ENCODE data around the gene EGLN2.

The EGLN2 gene

GRCh38 chr19:40785526-40785925 lies 13.5 kb upstream of the EGLN2 start:
- no peak for ATAC-seq
- Mint-ChIP-seq H3K27ac (peak overlapping the region; percentile 59), H3K27me3 (no peaks in the 10 kb centered on the region), H3K9me3 (no peaks in the 10 kb centered on the region), H3K4me3 (no peak overlapping the region), H3K36me3 (peaks cover 71% of the 10 kb centered on the region), H3K4me1 (peaks cover 45% of the 10 kb centered on the region)

DNA sequence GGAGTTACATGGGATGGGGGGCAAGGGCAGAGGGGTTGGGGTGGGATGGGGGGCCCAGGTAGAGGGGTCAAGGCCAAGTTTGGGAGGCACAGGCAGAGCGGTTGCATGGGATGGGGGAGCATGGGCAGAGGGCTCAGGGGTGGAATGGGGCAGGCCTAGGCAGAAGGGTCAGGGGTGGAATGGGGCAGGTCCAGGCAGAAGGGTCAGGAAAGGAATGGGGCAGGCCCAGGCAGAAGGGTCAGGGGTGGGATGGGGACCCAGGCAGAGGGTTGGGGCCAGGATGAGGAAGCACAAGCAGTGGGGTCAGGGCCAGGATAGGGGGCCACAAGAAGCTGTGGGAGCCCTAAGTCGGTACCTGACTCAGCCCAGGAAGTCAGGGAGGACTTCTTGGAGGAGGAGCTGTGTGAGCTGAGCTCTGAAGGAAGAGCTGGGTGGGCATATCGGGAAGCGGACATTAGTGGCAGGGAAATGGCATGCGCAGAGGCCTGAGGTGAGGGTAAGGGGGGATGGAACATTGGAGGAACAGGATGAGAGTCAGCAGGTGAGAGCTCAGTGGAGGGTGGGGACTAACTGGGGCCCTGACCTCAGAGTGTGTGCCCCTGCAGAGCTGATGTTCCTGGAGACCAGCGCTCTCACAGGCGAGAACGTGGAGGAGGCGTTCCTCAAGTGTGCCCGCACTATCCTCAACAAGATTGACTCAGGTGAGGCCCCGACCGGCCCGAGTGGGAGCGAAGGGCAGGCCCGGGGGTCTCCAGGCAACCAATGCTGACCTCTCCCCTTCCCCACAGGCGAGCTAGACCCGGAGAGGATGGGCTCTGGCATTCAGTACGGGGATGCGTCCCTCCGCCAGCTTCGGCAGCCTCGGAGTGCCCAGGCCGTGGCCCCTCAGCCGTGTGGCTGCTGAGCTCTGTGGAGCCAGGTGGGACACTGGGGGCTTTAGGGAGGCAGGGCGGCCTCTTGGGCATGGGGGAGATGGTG lies 12.6 kb upstream of the EGLN2 start:
- peak overlapping the region; percentile 59 for H3K27ac Mint-ChIP-seq
- H3K36me3 Mint-ChIP-seq: peaks cover 68% of the 10 kb centered on the region
- H3K4me1 Mint-ChIP-seq: peaks cover 41% of the 10 kb centered on the region
- no peak for ATAC-seq
- H3K4me3 Mint-ChIP-seq: no peak overlapping the region
- no peaks in the 10 kb centered on the region for H3K27me3 Mint-ChIP-seq
- H3K9me3 Mint-ChIP-seq: no peaks in the 10 kb centered on the region

DNA sequence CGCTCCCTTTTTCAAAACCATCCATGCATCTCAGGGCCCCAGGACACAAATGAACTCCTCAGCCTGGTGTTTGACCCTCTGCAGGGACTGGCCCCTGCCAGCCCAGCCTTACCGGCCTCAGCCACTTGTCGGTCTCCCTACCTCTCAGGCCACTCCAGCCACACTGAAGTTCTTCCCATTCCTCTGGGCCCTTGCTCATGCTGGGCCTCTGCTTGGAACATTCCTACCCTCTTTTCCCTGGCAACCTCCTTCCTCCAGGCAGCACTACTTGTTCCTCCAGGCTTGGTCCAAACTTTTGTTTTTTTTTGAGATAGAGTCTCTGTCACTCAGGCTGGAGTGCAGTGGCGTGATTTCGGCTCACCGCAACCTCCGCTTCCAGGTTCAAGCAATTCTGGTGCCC lies 7.6 kb upstream of the EGLN2 start:
- H3K27ac Mint-ChIP-seq: peak overlapping the region; percentile 53

DNA sequence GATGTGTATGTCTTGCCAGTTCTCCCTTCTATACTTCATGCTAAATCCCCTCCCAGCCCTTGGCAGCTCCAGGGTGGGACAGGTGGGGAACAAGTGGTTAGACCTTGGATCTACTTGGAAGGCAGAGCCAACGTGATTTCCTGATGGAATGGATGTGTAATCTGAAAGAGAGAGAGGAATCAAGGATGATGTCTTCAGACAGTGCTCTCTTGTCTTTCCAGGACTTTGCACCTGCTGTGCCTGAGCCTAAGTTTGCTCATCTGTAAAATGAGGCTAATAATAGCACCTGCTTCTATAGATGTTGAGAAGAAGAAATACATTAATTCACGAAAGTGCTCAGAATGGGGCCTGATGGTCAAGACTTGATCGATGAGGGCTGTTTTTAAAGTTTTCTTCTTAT lies 7.0 kb upstream of the EGLN2 start:
- Mint-ChIP-seq H3K27me3 (no peaks in the 10 kb centered on the region), H3K9me3 (no peaks in the 10 kb centered on the region), H3K4me3 (no peak overlapping the region), H3K27ac (peak overlapping the region; percentile 53), H3K4me1 (peaks cover 39% of the 10 kb centered on the region), H3K36me3 (peaks cover 57% of the 10 kb centered on the region)
- no peak for ATAC-seq

More for the DNA sequence above, 7.6 kb upstream of the EGLN2 start:
- Mint-ChIP-seq H3K9me3 (no peaks in the 10 kb centered on the region), H3K4me1 (peaks cover 39% of the 10 kb centered on the region), H3K27me3 (no peaks in the 10 kb centered on the region), H3K36me3 (peaks cover 58% of the 10 kb centered on the region), H3K4me3 (no peak overlapping the region)
- no peak for ATAC-seq

- peak overlapping the region; percentile 99 for H3K27ac Mint-ChIP-seq
- H3K4me3 Mint-ChIP-seq: peak overlapping the region; percentile 94
- peaks cover 39% of the 10 kb centered on the region for H3K36me3 Mint-ChIP-seq
- peaks cover 54% of the 10 kb centered on the region for H3K4me1 Mint-ChIP-seq
- H3K27me3 Mint-ChIP-seq: no peaks in the 10 kb centered on the region
- no peak for ATAC-seq
- no peaks in the 10 kb centered on the region for H3K9me3 Mint-ChIP-seq
Observed at GRCh38 chr19:40797166-40797962, 1.6 kb upstream of the EGLN2 start.

DNA sequence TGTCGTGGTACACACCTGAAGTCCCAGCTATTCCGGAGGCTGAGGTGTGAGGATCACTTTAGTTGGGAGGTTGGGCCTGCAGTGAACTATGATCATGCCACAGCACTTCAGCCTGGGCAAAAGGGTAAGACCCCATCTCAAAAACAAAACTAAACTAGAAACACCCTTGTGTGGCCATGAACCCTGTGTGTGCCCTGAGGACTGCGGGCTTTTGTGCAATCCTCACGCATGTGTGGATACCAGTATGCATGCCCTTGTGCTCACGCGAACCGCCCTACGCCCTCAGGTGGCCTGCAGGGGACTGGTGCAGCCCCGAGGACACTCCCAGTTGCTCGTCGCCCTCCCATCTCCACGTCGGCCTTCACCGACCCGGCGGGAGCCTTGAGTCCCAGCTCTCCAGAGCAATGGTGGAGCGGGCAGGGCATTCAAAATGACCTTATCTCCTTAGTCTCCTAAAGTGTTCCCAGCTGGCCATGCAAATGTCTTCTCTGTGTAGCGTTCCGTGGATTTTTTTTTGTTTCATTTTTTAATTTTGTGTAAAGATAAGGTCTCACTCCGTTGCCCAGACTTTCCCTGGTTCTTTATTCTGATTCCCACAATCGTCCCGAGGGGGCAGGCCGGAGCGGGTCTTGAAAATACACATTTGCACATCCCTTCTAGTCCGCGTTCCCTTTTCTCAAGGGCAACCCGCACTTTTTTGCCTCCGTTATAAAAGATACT lies 868 bp upstream of the EGLN2 start:
- Mint-ChIP-seq H3K36me3 (peaks cover 37% of the 10 kb centered on the region), H3K27ac (peak overlapping the region; percentile 99), H3K4me3 (peak overlapping the region; percentile 94), H3K27me3 (no peaks in the 10 kb centered on the region), H3K4me1 (peaks cover 59% of the 10 kb centered on the region), H3K9me3 (no peaks in the 10 kb centered on the region)
- peak; percentile 68 for ATAC-seq

GRCh38 chr19:40799558-40800338 lies 757 bp downstream of the EGLN2 start:
- peaks cover 76% of the 10 kb centered on the region for H3K4me1 Mint-ChIP-seq

DNA sequence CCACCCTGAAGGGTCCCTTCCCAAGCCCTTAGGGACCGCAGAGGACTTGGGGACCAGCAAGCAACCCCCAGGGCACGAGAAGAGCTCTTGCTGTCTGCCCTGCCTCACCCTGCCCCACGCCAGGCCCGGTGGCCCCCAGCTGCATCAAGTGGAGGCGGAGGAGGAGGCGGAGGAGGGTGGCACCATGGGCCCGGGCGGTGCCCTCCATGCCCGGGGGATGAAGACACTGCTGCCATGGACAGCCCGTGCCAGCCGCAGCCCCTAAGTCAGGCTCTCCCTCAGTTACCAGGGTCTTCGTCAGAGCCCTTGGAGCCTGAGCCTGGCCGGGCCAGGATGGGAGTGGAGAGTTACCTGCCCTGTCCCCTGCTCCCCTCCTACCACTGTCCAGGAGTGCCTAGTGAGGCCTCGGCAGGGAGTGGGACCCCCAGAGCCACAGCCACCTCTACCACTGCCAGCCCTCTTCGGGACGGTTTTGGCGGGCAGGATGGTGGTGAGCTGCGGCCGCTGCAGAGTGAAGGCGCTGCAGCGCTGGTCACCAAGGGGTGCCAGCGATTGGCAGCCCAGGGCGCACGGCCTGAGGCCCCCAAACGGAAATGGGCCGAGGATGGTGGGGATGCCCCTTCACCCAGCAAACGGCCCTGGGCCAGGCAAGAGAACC lies 1.5 kb downstream of the EGLN2 start:
- ATAC-seq: no peak
- peak overlapping the region; percentile 99 for H3K27ac Mint-ChIP-seq
- no peaks in the 10 kb centered on the region for H3K27me3 Mint-ChIP-seq
- H3K9me3 Mint-ChIP-seq: no peaks in the 10 kb centered on the region
- peaks cover 48% of the 10 kb centered on the region for H3K36me3 Mint-ChIP-seq
- H3K4me3 Mint-ChIP-seq: peak overlapping the region; percentile 94
- H3K4me1 Mint-ChIP-seq: peaks cover 83% of the 10 kb centered on the region

More at GRCh38 chr19:40799558-40800338, 757 bp downstream of the EGLN2 start:
- Mint-ChIP-seq H3K9me3 (no peaks in the 10 kb centered on the region), H3K36me3 (peaks cover 44% of the 10 kb centered on the region), H3K27me3 (no peaks in the 10 kb centered on the region), H3K27ac (peak overlapping the region; percentile 99), H3K4me3 (peak overlapping the region; percentile 94)
- ATAC-seq: peak; percentile 2

GRCh38 chr19:40800997-40801377 lies 2.0 kb downstream of the EGLN2 start:
- ATAC-seq: no peak
- Mint-ChIP-seq H3K27me3 (no peaks in the 10 kb centered on the region), H3K27ac (peak overlapping the region; percentile 99), H3K4me1 (peaks cover 87% of the 10 kb centered on the region), H3K36me3 (peaks cover 47% of the 10 kb centered on the region), H3K9me3 (no peaks in the 10 kb centered on the region), H3K4me3 (peak overlapping the region; percentile 94)

DNA sequence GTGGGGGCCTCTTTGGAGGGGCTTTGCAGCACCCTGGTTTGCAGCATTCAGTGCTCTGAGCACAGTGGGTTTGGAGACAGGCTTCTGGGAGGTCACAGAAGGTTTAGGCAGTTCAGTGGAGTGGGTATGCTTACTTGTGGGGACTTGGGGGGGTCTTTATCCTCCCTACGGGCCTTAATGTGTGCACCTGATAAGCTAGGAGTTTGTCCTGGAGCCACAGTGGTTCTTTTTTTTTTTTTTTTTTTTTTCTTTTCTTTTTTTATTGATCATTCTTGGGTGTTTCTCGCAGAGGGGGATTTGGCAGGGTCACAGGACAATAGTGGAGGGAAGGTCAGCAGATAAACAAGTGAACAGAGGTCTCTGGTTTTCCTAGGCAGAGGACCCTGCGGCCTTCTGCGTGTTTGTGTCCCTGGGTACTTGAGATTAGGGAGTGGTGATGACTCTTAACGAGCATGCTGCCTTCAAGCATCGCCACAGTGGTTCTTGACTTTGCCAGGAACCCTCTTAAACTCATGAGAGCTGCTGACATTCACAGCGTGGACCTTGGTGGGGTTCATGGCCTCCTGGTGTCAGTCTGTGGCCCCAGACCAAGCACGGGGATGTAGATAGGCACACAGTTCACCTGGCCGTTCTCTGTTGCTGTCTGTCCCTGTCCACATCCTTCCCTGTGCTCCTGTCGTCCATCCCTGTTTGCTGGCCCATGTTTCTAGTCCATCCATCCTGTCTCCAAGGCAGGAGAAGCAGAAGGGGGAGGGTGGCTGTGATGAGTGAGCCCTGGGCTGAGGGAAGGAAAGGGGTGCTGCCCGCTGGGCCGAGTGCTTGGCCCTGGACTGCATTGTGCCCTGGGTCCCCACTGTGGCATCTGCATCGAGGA lies 2.7 kb downstream of the EGLN2 start:
- Mint-ChIP-seq H3K9me3 (no peaks in the 10 kb centered on the region), H3K36me3 (peaks cover 42% of the 10 kb centered on the region), H3K4me1 (peaks cover 87% of the 10 kb centered on the region), H3K27me3 (no peaks in the 10 kb centered on the region), H3K27ac (peak overlapping the region; percentile 90), H3K4me3 (peak overlapping the region; percentile 94)
- no peak for ATAC-seq

GRCh38 chr19:40802300-40803169 lies 3.5 kb downstream of the EGLN2 start:
- H3K27me3 Mint-ChIP-seq: no peaks in the 10 kb centered on the region
- H3K27ac Mint-ChIP-seq: peak overlapping the region; percentile 90
- peak overlapping the region; percentile 76 for H3K4me3 Mint-ChIP-seq
- peaks cover 49% of the 10 kb centered on the region for H3K36me3 Mint-ChIP-seq
- no peak for ATAC-seq
- H3K4me1 Mint-ChIP-seq: peaks cover 90% of the 10 kb centered on the region
- H3K9me3 Mint-ChIP-seq: no peaks in the 10 kb centered on the region

DNA sequence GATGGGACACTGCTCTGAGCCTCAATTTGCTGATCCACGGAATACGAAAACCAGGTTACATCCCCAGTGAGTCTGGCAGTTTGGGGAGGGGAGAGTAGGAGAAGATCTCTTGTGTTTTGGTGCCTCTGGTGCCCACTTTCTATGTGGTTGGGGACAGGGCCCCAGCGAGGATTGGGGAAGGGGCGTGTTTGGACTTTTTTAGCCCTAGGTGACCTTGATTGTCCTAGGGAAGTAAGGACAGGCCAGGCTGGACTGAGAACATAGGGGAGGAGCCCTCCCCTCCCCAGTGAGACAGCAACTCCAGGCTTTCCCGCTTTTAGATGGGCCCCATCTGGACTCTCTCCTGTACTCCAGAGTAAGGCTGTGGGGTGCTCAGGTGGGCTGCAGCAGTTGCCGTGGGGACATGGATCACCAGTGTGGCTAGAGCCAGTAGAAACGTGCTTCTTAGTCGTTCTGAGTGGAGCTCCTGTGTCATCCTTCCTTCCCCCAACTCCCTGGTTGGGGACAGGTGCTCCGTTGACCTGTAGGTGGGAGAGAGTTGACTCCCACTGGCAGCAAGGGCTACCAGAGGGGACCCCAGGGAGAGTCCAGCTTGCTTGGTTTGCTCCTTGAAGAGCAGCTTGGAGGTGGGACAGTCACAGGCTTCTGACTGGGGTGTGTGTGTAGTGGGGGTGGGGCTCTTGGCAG lies 4.3 kb downstream of the EGLN2 start:
- Mint-ChIP-seq H3K27me3 (no peaks in the 10 kb centered on the region), H3K4me1 (peaks cover 90% of the 10 kb centered on the region), H3K36me3 (peaks cover 56% of the 10 kb centered on the region), H3K9me3 (no peaks in the 10 kb centered on the region), H3K27ac (peak overlapping the region; percentile 90), H3K4me3 (peak overlapping the region; percentile 76)
- ATAC-seq: no peak

All from stimulated activated memory B cell treated with anti-CD40 and anti-IgM and Interleukin-4, amounts not matched to agents 10 μg/mL and 1 μg/mL and 100 μg/mL, for 72 hours (primary cell).